Activated naive CD4-positive, alpha-beta T cell treated with anti-CD3 and anti-CD28 coated beads, Interleukin-2, amount 50 U/mL, for 24 hours (primary cell): ENCODE data around the gene MYO5A.
"Not testable (repeated sequence)": the region's sequence is repeated elsewhere in the genome, so short reads cannot be mapped to it uniquely, and the experiment has no call there.

Experiments used
- H3K27ac Mint-ChIP-seq: one replicate; pipeline ENCODE4 v1.8.0; 2021; ENCODE audit warnings: mild to moderate bottlenecking, mixed read lengths
- H3K27me3 Mint-ChIP-seq: one replicate; pipeline ENCODE4 v1.8.0; 2021; ENCODE audit warnings: mixed read lengths
- H3K36me3 Mint-ChIP-seq: one replicate; pipeline ENCODE4 v1.8.0; 2021; ENCODE audit warnings: mixed read lengths
- H3K4me1 Mint-ChIP-seq: one replicate; pipeline ENCODE4 v1.8.0; 2021; ENCODE audit warnings: mixed read lengths
- H3K4me3 Mint-ChIP-seq: one replicate; pipeline ENCODE4 v1.8.0; 2021; ENCODE audit warnings: mild to moderate bottlenecking, mixed read lengths
- H3K9me3 Mint-ChIP-seq: one replicate; pipeline ENCODE4 v1.8.0; 2021; ENCODE audit warnings: mixed read lengths

MYO5A gene

GRCh38 chr15:52556524-52557273, 28.0 kb upstream of the MYO5A start:
- Mint-ChIP-seq H3K4me1 (peaks cover 53% of the 10 kb centered on the region), H3K4me3 (no peak overlapping the region), H3K27me3 (no peaks in the 10 kb centered on the region), H3K36me3 (peaks cover 3% of the 10 kb centered on the region), H3K9me3 (no peaks in the 10 kb centered on the region), H3K27ac (peak overlapping the region; percentile 55)

GRCh38 chr15:52552303-52552702, 23.6 kb upstream of the MYO5A start:
- peaks cover 14% of the 10 kb centered on the region for H3K4me1 Mint-ChIP-seq
- peaks cover 15% of the 10 kb centered on the region for H3K36me3 Mint-ChIP-seq
- H3K9me3 Mint-ChIP-seq, result no peaks in the 10 kb centered on the region
- H3K27ac Mint-ChIP-seq, result no peak overlapping the region
- no peak overlapping the region for H3K4me3 Mint-ChIP-seq
- no peaks in the 10 kb centered on the region for H3K27me3 Mint-ChIP-seq

- Mint-ChIP-seq H3K27ac (no peak overlapping the region), H3K9me3 (no peaks in the 10 kb centered on the region), H3K4me3 (no peak overlapping the region), H3K36me3 (peaks cover 19% of the 10 kb centered on the region), H3K27me3 (no peaks in the 10 kb centered on the region), H3K4me1 (peaks cover 11% of the 10 kb centered on the region)
Measured at GRCh38 chr15:52551762-52552161, 23.1 kb upstream of the MYO5A start.

- not testable (repeated sequence) for H3K27me3 Mint-ChIP-seq, H3K27ac Mint-ChIP-seq, H3K9me3 Mint-ChIP-seq, H3K4me3 Mint-ChIP-seq, H3K4me1 Mint-ChIP-seq
- H3K36me3 Mint-ChIP-seq, result peaks cover 24% of the 10 kb centered on the region
Measured at GRCh38 chr15:52551186-52551585, 22.5 kb upstream of the MYO5A start.

GRCh38 chr15:52546031-52546751, 17.5 kb upstream of the MYO5A start:
- Mint-ChIP-seq H3K36me3 (peaks cover 23% of the 10 kb centered on the region), H3K9me3 (no peaks in the 10 kb centered on the region), H3K27me3 (no peaks in the 10 kb centered on the region), H3K4me1 (no peaks in the 10 kb centered on the region), H3K4me3 (no peak overlapping the region), H3K27ac (no peak overlapping the region)

GRCh38 chr15:52540374-52541012, 11.8 kb upstream of the MYO5A start:
- H3K27ac Mint-ChIP-seq, result no peak overlapping the region
- H3K4me3 Mint-ChIP-seq, result no peak overlapping the region

GRCh38 chr15:52537459-52537858, 8.8 kb upstream of the MYO5A start:
- Mint-ChIP-seq H3K4me3 (no peak overlapping the region), H3K27me3 (peaks cover 2% of the 10 kb centered on the region), H3K36me3 (no peaks in the 10 kb centered on the region), H3K27ac (no peak overlapping the region), H3K9me3 (no peaks in the 10 kb centered on the region), H3K4me1 (no peaks in the 10 kb centered on the region)

More at GRCh38 chr15:52540374-52541012, 11.8 kb upstream of the MYO5A start:
- Mint-ChIP-seq H3K9me3 (no peaks in the 10 kb centered on the region), H3K36me3 (no peaks in the 10 kb centered on the region), H3K27me3 (peaks cover 2% of the 10 kb centered on the region), H3K4me1 (no peaks in the 10 kb centered on the region)

- Mint-ChIP-seq H3K4me1 (peaks cover 14% of the 10 kb centered on the region), H3K9me3 (no peaks in the 10 kb centered on the region), H3K36me3 (no peaks in the 10 kb centered on the region), H3K27ac (no peak overlapping the region), H3K27me3 (peaks cover 2% of the 10 kb centered on the region), H3K4me3 (no peak overlapping the region)
Measured at GRCh38 chr15:52532427-52532826, 3.7 kb upstream of the MYO5A start.

- Mint-ChIP-seq H3K9me3 (no peaks in the 10 kb centered on the region), H3K4me1 (peaks cover 27% of the 10 kb centered on the region), H3K27ac (peak overlapping the region; percentile 3), H3K4me3 (peak overlapping the region; percentile 82), H3K36me3 (no peaks in the 10 kb centered on the region), H3K27me3 (no peaks in the 10 kb centered on the region)
Measured at GRCh38 chr15:52529940-52530339, 1.3 kb upstream of the MYO5A start.

GRCh38 chr15:52529341-52529924, 753 bp upstream of the MYO5A start:
- Mint-ChIP-seq H3K4me1 (peaks cover 27% of the 10 kb centered on the region), H3K36me3 (no peaks in the 10 kb centered on the region), H3K4me3 (peak overlapping the region; percentile 82), H3K27me3 (no peaks in the 10 kb centered on the region), H3K9me3 (no peaks in the 10 kb centered on the region), H3K27ac (no peak overlapping the region)

GRCh38 chr15:52527911-52528563, 643 bp downstream of the MYO5A start:
- Mint-ChIP-seq H3K4me3 (peak overlapping the region; percentile 94), H3K9me3 (no peaks in the 10 kb centered on the region), H3K4me1 (peaks cover 31% of the 10 kb centered on the region), H3K27ac (peak overlapping the region; percentile 24), H3K27me3 (no peaks in the 10 kb centered on the region), H3K36me3 (peaks cover 2% of the 10 kb centered on the region)

GRCh38 chr15:52527196-52527910, 1.3 kb downstream of the MYO5A start:
- no peak overlapping the region for H3K27ac Mint-ChIP-seq
- no peaks in the 10 kb centered on the region for H3K27me3 Mint-ChIP-seq
- peaks cover 38% of the 10 kb centered on the region for H3K4me1 Mint-ChIP-seq
- H3K4me3 Mint-ChIP-seq, result peak overlapping the region; percentile 94
- peaks cover 2% of the 10 kb centered on the region for H3K36me3 Mint-ChIP-seq
- no peaks in the 10 kb centered on the region for H3K9me3 Mint-ChIP-seq

- Mint-ChIP-seq H3K4me3 (no peak overlapping the region), H3K36me3 (peaks cover 2% of the 10 kb centered on the region), H3K4me1 (peaks cover 43% of the 10 kb centered on the region), H3K27ac (no peak overlapping the region), H3K9me3 (no peaks in the 10 kb centered on the region), H3K27me3 (no peaks in the 10 kb centered on the region)
Measured at GRCh38 chr15:52524223-52525136, 4.2 kb downstream of the MYO5A start.

- Mint-ChIP-seq H3K4me1 (peaks cover 48% of the 10 kb centered on the region), H3K9me3 (no peaks in the 10 kb centered on the region), H3K36me3 (peaks cover 4% of the 10 kb centered on the region), H3K27ac (no peak overlapping the region), H3K4me3 (no peak overlapping the region), H3K27me3 (no peaks in the 10 kb centered on the region)
Measured at GRCh38 chr15:52523647-52524046, 5.0 kb downstream of the MYO5A start.
